ENCODE results near the gene EXOSC7. TPM values are rescaled to one million over a fixed set of nuclear protein-coding genes. Genes with fewer than 3 reads are reported as not detected.

EXOSC7 gene
- total and polyA plus RNA-seq, 12 donors: 68.9 to 214 (median 81.6) TPM

DNA sequence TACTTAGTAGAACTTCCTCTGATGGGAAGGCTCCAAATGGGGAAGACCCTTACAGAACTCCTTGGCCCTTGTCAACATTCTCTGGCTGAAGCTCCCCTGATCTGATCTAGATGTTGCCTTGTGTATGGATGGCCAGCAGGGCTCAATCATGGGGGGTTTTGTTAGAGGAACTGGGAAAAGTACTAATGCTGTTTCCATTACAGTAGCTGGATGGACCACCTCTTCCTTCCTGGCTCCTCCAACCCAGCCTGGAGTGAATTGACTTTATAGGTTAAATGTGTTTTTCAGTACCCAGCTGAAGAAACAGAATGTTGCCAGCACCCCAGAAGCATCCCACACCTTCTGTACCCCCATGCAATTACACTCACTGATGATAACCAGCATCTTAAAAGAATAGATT lies 27.4 kb downstream of the EXOSC7 start:
- no peak for TF ChIP-seq POLR2A (IDR thresholded peaks at IDR 0.05)
- TF ChIP-seq, protein P1, sequence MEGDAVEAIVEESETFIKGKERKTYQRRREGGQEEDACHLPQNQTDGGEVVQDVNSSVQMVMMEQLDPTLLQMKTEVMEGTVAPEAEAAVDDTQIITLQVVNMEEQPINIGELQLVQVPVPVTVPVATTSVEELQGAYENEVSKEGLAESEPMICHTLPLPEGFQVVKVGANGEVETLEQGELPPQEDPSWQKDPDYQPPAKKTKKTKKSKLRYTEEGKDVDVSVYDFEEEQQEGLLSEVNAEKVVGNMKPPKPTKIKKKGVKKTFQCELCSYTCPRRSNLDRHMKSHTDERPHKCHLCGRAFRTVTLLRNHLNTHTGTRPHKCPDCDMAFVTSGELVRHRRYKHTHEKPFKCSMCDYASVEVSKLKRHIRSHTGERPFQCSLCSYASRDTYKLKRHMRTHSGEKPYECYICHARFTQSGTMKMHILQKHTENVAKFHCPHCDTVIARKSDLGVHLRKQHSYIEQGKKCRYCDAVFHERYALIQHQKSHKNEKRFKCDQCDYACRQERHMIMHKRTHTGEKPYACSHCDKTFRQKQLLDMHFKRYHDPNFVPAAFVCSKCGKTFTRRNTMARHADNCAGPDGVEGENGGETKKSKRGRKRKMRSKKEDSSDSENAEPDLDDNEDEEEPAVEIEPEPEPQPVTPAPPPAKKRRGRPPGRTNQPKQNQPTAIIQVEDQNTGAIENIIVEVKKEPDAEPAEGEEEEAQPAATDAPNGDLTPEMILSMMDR (IDR thresholded peaks at IDR 0.05): no peak
- Histone ChIP-seq H3K4me1 (replicated peaks in 1 of 2) (peaks cover 8 to 22% of the 10 kb centered on the region in 2 donors), H3K27ac (peak overlapping the region in 1 of 5 donors; percentile 7), H3K9me3 (replicated peaks in 1 of 3) (no peaks in the 10 kb centered on the region), H3K27me3 (no peaks in the 10 kb centered on the region), H3K4me3 (no peak overlapping the region), H3K36me3 (replicated peaks in 1 of 2) (peaks cover 0 to 66% of the 10 kb centered on the region in 2 donors)
- intact Hi-C loops (cut with DNase I): no loop called here
- DNase-seq: no peak

DNA sequence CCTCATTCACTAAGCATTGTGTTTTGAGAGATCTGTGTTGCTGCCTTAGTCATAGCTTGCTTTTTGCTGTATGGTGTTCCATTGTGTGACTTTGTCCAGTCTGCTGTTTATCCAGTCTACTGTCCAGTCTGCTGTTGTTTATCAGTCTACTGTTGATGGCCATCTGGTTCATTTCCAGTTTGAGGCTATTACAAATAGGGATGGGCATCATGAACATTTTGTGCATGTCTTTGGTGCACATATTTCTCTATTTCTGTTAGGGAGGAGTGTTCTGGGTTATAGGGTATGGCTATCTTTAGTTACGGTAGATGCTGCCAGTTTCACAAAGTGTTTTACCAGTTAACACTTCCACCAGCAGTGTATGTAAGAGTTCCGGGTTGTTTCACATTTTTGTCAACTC lies 27.8 kb downstream of the EXOSC7 start:
- no peak for DNase-seq
- Histone ChIP-seq H3K4me1 (replicated peaks in 1 of 2) (peaks cover 8 to 22% of the 10 kb centered on the region in 2 donors), H3K36me3 (replicated peaks in 1 of 2) (peaks cover 0 to 66% of the 10 kb centered on the region in 2 donors), H3K27me3 (no peaks in the 10 kb centered on the region), H3K9me3 (replicated peaks in 1 of 3) (no peaks in the 10 kb centered on the region), H3K4me3 (no peak overlapping the region), H3K27ac (peak overlapping the region in 1 of 5 donors; percentile 7)
- TF ChIP-seq, protein P1 (IDR thresholded peaks at IDR 0.05): no peak
- no peak for TF ChIP-seq POLR2A (IDR thresholded peaks at IDR 0.05)
- intact Hi-C loops (cut with DNase I): no loop called here
- WGBS, 4 donors: 78 to 91% (median 86%) methylated on average over 2 of the region's 2 CpGs

DNA sequence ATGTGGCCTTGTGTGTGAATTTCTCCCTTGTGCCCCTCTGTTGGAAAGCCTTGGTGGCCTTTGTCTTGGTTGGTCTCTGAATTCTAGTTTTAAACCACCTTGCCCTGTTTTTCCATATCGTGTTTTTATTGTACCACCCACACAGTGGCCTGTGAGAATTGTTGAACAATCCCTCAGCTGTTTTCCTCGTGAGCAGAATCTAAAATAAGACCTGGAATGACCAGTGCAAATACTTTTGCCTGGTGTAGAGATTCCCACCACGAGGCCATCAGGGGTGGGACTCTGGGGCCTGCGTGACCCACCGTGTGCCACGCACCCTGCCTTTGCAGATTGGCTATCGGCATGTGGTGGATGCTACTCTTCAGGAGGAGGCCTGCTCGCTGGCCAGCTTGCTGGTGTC lies 31.0 kb downstream of the EXOSC7 start:
- no peak overlapping the region for H3K4me3 ChIP-seq
- TF ChIP-seq, protein P1 (IDR thresholded peaks at IDR 0.05): no peak
- no peak for TF ChIP-seq POLR2A (IDR thresholded peaks at IDR 0.05)
- DNase-seq: no peak
- 93 to 96% (median 94%) methylated on average over 8 of the region's 8 CpGs for WGBS, 4 donors
- peaks cover 0 to 42% of the 10 kb centered on the region in 2 donors for H3K36me3 ChIP-seq (replicated peaks in 1 of 2)
- intact Hi-C loops (cut with DNase I): no loop called here
- no peaks in the 10 kb centered on the region for H3K27me3 ChIP-seq
- H3K9me3 ChIP-seq (replicated peaks in 1 of 3): no peaks in the 10 kb centered on the region
- H3K4me1 ChIP-seq (replicated peaks in 1 of 2): peaks cover 15 to 26% of the 10 kb centered on the region in 2 donors
- peak overlapping the region in 1 of 5 donors; percentile 36 for H3K27ac ChIP-seq

DNA sequence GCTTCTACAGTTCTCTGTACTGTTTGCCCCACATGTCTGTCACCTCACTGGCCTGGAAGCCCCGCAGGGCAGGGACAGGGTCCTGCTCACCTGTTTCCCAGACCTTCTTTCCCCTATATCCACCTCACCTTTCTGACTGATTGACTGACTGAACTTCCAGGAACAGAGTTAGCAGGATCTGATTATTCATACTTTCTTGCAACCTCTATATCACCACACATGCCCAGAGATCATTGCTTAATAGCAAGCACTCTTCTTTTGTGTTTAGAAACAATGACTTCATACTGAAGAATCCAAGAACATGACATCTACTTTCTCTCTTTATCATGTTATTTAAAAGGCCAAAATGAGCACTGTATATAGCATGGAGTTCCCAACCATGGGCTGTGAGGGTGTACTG lies 32.1 kb downstream of the EXOSC7 start:
- Histone ChIP-seq H3K4me3 (no peak overlapping the region), H3K4me1 (replicated peaks in 1 of 2) (peaks cover 25 to 36% of the 10 kb centered on the region in 2 donors), H3K27ac (peak overlapping the region in 2 of 5 donors; percentile 36 to 88), H3K9me3 (replicated peaks in 1 of 3) (no peaks in the 10 kb centered on the region), H3K27me3 (no peaks in the 10 kb centered on the region), H3K36me3 (replicated peaks in 1 of 2) (peaks cover 0 to 36% of the 10 kb centered on the region in 2 donors)
- whole genome bisulfite sequencing, 4 donors: 93 to 100% (median 98%) methylated on average over 1 of the region's 1 CpG
- no peak for DNase-seq
- TF ChIP-seq POLR2A (IDR thresholded peaks at IDR 0.05): no peak
- TF ChIP-seq, protein P1 (IDR thresholded peaks at IDR 0.05): no peak
- intact Hi-C loops (cut with DNase I): no loop called here

Data from adrenal gland (tissue), 12 donors.